H1 (cell line): Measurements from ENCODE around the gene HSD3B1.

Source experiments
- EP300 ChIP-seq, 2 experiments: IDR thresholded peaks; 1 replicate in 1 of 2; 2 replicates in 1 of 2; pipeline ENCODE4 v1.6.1; 2011 to 2012; ENCODE audit warnings: low read depth in 2 of 2, low read length in 2 of 2, mild to moderate bottlenecking in 2 of 2, borderline replicate concordance in 1 of 2, inconsistent platforms in 1 of 2, moderate library complexity in 1 of 2
- JUND ChIP-seq: IDR thresholded peaks from 2 replicates; pipeline ENCODE4 v1.6.1; 2011; ENCODE audit warnings: mild to moderate bottlenecking, improper control_type of control experiment, low read length

DNA sequence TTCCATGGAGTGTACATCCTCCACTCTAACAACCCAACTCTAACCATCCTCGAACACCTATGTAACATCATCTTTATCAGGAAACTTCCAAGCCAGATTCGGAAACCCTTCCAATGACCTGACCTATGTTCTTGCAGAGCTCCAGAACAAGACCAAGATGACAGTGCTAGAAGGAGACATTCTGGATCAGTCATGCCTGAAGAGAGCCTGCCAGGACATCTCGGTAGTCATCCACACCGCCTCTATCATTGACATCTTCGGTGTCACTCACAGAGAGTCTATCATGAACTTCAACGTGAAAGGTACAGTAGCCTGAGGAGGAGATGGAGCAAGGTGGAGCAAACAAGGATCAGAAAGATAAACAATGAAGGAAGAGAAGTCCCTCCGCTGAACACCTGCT is 36.1 kb upstream of the HSD3B1 start:
- TF ChIP-seq EP300 (IDR thresholded peaks at IDR 0.05; ENCODE audit: borderline replicate concordance in 1 of 2, low read depth in 2 of 2, low read length in 2 of 2) (no peak), JUND (no peak)
